Trophoblast cell (in vitro differentiated cells and primary cell): ENCODE data around the gene SRC.

ENCODE experiments used
- DNase-seq, 2 donors: peaks; one replicate each; pipeline ENCODE4 v3.0.0-alpha.2; 2016
- H2AFZ ChIP-seq: 2 replicates; pipeline ENCODE4 v1.6.1; 2013; ENCODE audit warnings: low read length, moderate library complexity, mild to moderate bottlenecking; ENCODE audit not compliant: insufficient read depth, poor library complexity
- H2AK5ac ChIP-seq: 2 replicates; pipeline ENCODE4 v1.6.1; 2013; ENCODE audit warnings: mild to moderate bottlenecking, low read length
- H2BK120ac ChIP-seq: 2 replicates; pipeline ENCODE4 v1.6.1; 2013; ENCODE audit warnings: low read length, mild to moderate bottlenecking, moderate library complexity; ENCODE audit not compliant: insufficient read depth, poor library complexity
- H2BK12ac ChIP-seq: 2 replicates; pipeline ENCODE4 v1.6.1; 2013; ENCODE audit warnings: mild to moderate bottlenecking, low read length, moderate library complexity
- H2BK5ac ChIP-seq: 2 replicates; pipeline ENCODE4 v1.6.1; 2013; ENCODE audit warnings: low read length, low read depth, moderate library complexity, mild to moderate bottlenecking; ENCODE audit not compliant: poor library complexity
- H3K14ac ChIP-seq: 2 replicates; pipeline ENCODE4 v1.6.1; 2013; ENCODE audit warnings: mild to moderate bottlenecking, low read length
- H3K18ac ChIP-seq: 2 replicates; pipeline ENCODE4 v1.6.1; 2013; ENCODE audit warnings: mild to moderate bottlenecking, low read length
- H3K23ac ChIP-seq: 2 replicates; pipeline ENCODE4 v1.6.1; 2013; ENCODE audit warnings: low read length
- H3K27ac ChIP-seq: 2 replicates; pipeline ENCODE4 v1.5.1; 2013; ENCODE audit warnings: low read depth, mild to moderate bottlenecking, inconsistent platforms, low read length, moderate library complexity
- H3K27me3 ChIP-seq: 2 replicates; pipeline ENCODE4 v1.6.1; 2013; ENCODE audit warnings: inconsistent platforms, mild to moderate bottlenecking, low read length, moderate library complexity; ENCODE audit not compliant: insufficient read depth
- H3K36me3 ChIP-seq, 2 experiments: 1 replicate in 1 of 2; 2 replicates in 1 of 2; pipeline ENCODE4 v1.6.1; 2013; ENCODE audit warnings: low read length in 2 of 2, mild to moderate bottlenecking in 2 of 2, moderate library complexity in 1 of 2; ENCODE audit not compliant: insufficient read depth in 2 of 2, control insufficient read depth in 1 of 2
- H3K4ac ChIP-seq: 2 replicates; pipeline ENCODE4 v1.6.1; 2013; ENCODE audit warnings: low read depth, mild to moderate bottlenecking, low read length, moderate library complexity
- H3K4me1 ChIP-seq, 2 experiments: 1 replicate in 1 of 2; 2 replicates in 1 of 2; pipeline ENCODE4 v1.6.1; 2013; ENCODE audit warnings: low read length in 2 of 2, mild to moderate bottlenecking in 2 of 2, moderate library complexity in 1 of 2; ENCODE audit not compliant: insufficient read depth in 2 of 2, control insufficient read depth in 1 of 2
- H3K4me2 ChIP-seq: 2 replicates; pipeline ENCODE4 v1.6.1; 2013; ENCODE audit warnings: inconsistent platforms, mild to moderate bottlenecking, low read length, moderate library complexity
- H3K4me3 ChIP-seq: 2 replicates; pipeline ENCODE4 v1.5.1; 2013; ENCODE audit warnings: mild to moderate bottlenecking, low read depth, low read length, inconsistent platforms
- H3K79me1 ChIP-seq: one replicate; pipeline ENCODE4 v1.6.1; 2013; ENCODE audit warnings: low read length
- H3K79me2 ChIP-seq: 2 replicates; pipeline ENCODE4 v1.6.1; 2013; ENCODE audit warnings: low read length, mild to moderate bottlenecking; ENCODE audit not compliant: control insufficient read depth, insufficient read depth, poor library complexity
- H3K9ac ChIP-seq: 2 replicates; pipeline ENCODE4 v1.6.1; 2013; ENCODE audit warnings: mild to moderate bottlenecking, low read length
- H3K9me3 ChIP-seq: 2 replicates; pipeline ENCODE4 v1.6.1; 2013; ENCODE audit warnings: low read depth, mild to moderate bottlenecking, control low read depth, inconsistent platforms, low read length; ENCODE audit not compliant: insufficient read depth
- H4K12ac ChIP-seq: 2 replicates; pipeline ENCODE4 v1.6.1; 2013; ENCODE audit warnings: low read depth, mild to moderate bottlenecking, low read length, moderate library complexity
- H4K8ac ChIP-seq: 2 replicates; pipeline ENCODE4 v1.6.1; 2013; ENCODE audit warnings: low read depth, mild to moderate bottlenecking, low read length, moderate library complexity
- H4K91ac ChIP-seq: one replicate; pipeline ENCODE4 v1.6.1; 2013; ENCODE audit warnings: low read depth, mild to moderate bottlenecking, low read length, moderate library complexity
- WGBS: extraction: QIAGEN DNeasy Blood & Tissue Kit; methylation state at CpG from one replicate; pipeline ENCODE4 v1.1.7; 2013; ENCODE audit warnings: missing lambda C conversion rate; ENCODE audit not compliant: insufficient read length, insufficient coverage; ENCODE audit errors: extremely low coverage; 5-methylcytosine and 5-hydroxymethylcytosine counted together

The SRC gene

DNA sequence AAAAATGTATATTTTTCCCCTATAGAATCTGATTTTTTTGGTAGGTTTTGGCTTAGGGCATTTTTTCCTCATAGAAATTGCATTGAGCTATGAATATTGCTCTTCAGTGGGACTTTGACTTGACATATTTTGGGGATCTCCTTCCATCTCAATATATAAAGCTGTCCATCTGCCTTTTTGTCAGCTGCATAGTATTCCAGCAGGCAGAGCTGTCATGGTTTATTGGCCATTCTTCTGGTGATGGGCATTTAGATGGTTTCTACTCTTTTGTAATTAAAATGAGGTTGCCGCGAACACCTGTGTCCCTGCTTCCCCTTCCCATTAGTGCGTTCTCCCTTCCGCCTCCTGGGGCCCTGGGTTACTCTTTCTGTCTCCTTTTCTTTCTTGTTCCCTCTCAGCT, 95.1 kb downstream of the SRC start:
- no CpG with 5 or more reads among the region's 4 CpGs for WGBS
- Histone ChIP-seq H3K27me3 (no peaks in the 10 kb centered on the region), H3K27ac (no peak overlapping the region), H3K4me2 (no peak overlapping the region), H3K14ac (no peak overlapping the region), H3K79me1 (no peaks in the 10 kb centered on the region), H3K79me2 (no peaks in the 10 kb centered on the region), H2BK12ac (no peak overlapping the region), H3K4ac (no peak overlapping the region), H3K9ac (no peak overlapping the region), H3K23ac (no peak overlapping the region), H2BK5ac (no peak overlapping the region), H2BK120ac (no peak overlapping the region), H4K12ac (no peak overlapping the region), H3K18ac (no peak overlapping the region), H3K4me1 (no peaks in the 10 kb centered on the region), H3K36me3 (no peaks in the 10 kb centered on the region), H4K8ac (no peak overlapping the region), H2AK5ac (no peak overlapping the region), H3K4me3 (no peak overlapping the region), H2AFZ (no peak overlapping the region), H3K9me3 (peaks cover 5% of the 10 kb centered on the region), H4K91ac (no peak overlapping the region)
- DNase-seq = no peak

GRCh38 chr20:37442547-37442946, 96.6 kb downstream of the SRC start:
- no peaks in the 10 kb centered on the region for H3K79me2 ChIP-seq
- no peaks in the 10 kb centered on the region for H3K79me1 ChIP-seq
- H3K18ac ChIP-seq = no peak overlapping the region
- no peak overlapping the region for H2BK12ac ChIP-seq
- WGBS = no CpG with 5 or more reads among the region's 1 CpG
- H3K23ac ChIP-seq = no peak overlapping the region
- H3K4me3 ChIP-seq = no peak overlapping the region
- no peak overlapping the region for H2AFZ ChIP-seq
- H3K9me3 ChIP-seq = peaks cover 2% of the 10 kb centered on the region
- no peak overlapping the region for H4K91ac ChIP-seq
- H3K27me3 ChIP-seq = no peaks in the 10 kb centered on the region
- no peak overlapping the region for H4K8ac ChIP-seq
- H3K27ac ChIP-seq = no peak overlapping the region
- no peaks in the 10 kb centered on the region for H3K4me1 ChIP-seq
- no peak overlapping the region for H3K4ac ChIP-seq
- H2BK120ac ChIP-seq = no peak overlapping the region
- H2AK5ac ChIP-seq = no peak overlapping the region
- DNase-seq = no peak
- no peak overlapping the region for H3K9ac ChIP-seq
- H4K12ac ChIP-seq = no peak overlapping the region
- no peak overlapping the region for H3K4me2 ChIP-seq
- H2BK5ac ChIP-seq = no peak overlapping the region
- no peak overlapping the region for H3K14ac ChIP-seq
- no peaks in the 10 kb centered on the region for H3K36me3 ChIP-seq

- Histone ChIP-seq H3K18ac (no peak overlapping the region), H2BK5ac (no peak overlapping the region), H3K4me1 (no peaks in the 10 kb centered on the region), H3K9ac (no peak overlapping the region), H3K27me3 (no peaks in the 10 kb centered on the region), H3K79me2 (no peaks in the 10 kb centered on the region), H3K23ac (no peak overlapping the region), H3K4me2 (no peak overlapping the region), H3K36me3 (no peaks in the 10 kb centered on the region), H3K27ac (no peak overlapping the region), H3K79me1 (no peaks in the 10 kb centered on the region), H3K4ac (no peak overlapping the region), H2BK120ac (no peak overlapping the region), H3K4me3 (no peak overlapping the region), H4K8ac (no peak overlapping the region), H4K12ac (no peak overlapping the region), H2AFZ (no peak overlapping the region), H2BK12ac (no peak overlapping the region), H3K14ac (no peak overlapping the region), H2AK5ac (no peak overlapping the region), H3K9me3 (peaks cover 2% of the 10 kb centered on the region), H4K91ac (no peak overlapping the region)
- no peak for DNase-seq
- no CpG with 5 or more reads among the region's 3 CpGs for WGBS
Measured at GRCh38 chr20:37442986-37443385, 97.0 kb downstream of the SRC start.

DNA sequence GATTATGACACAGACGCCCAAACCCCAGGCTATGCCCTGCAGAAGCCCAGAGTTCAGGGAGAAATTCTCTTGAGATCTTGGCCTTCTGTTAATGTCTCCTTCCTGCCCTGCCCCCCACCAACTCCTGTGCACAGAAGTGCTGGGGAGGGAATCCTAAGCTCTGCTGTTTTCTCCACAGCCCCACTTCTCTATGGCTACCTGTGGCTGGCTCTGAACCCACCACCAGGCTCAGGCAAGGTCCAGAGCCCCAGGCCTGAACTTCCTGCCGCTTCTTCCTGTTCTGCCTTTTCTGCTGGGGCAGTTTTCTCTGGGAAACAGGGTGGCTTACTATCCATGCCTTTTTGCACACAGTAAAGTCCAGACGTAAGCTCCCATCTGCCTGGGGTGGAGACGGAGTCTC, 97.7 kb downstream of the SRC start:
- WGBS = no CpG with 5 or more reads among the region's 4 CpGs

More for the DNA sequence above, 97.7 kb downstream of the SRC start:
- H4K91ac ChIP-seq = no peak overlapping the region
- no peaks in the 10 kb centered on the region for H3K4me1 ChIP-seq
- H2BK5ac ChIP-seq = no peak overlapping the region
- H3K23ac ChIP-seq = no peak overlapping the region
- H3K14ac ChIP-seq = no peak overlapping the region
- H3K9ac ChIP-seq = no peak overlapping the region
- H3K27ac ChIP-seq = no peak overlapping the region
- no peak overlapping the region for H2AFZ ChIP-seq
- no peaks in the 10 kb centered on the region for H3K36me3 ChIP-seq
- no peak overlapping the region for H4K8ac ChIP-seq
- no peak overlapping the region for H2BK120ac ChIP-seq
- no peaks in the 10 kb centered on the region for H3K79me2 ChIP-seq
- no peak overlapping the region for H3K4ac ChIP-seq
- H3K18ac ChIP-seq = no peak overlapping the region
- no peaks in the 10 kb centered on the region for H3K27me3 ChIP-seq
- no peak overlapping the region for H2BK12ac ChIP-seq
- H3K79me1 ChIP-seq = no peaks in the 10 kb centered on the region
- H4K12ac ChIP-seq = no peak overlapping the region
- no peak overlapping the region for H3K4me3 ChIP-seq
- no peak for DNase-seq
- no peak overlapping the region for H3K4me2 ChIP-seq
- H3K9me3 ChIP-seq = peaks cover 2% of the 10 kb centered on the region
- H2AK5ac ChIP-seq = no peak overlapping the region
